Measurements from ENCODE around the gene RUNX1.

Gene RUNX1

GRCh38 chr21:35035116-35035515 is 14.0 kb downstream of the RUNX1 start:
- no peak for DNase-seq

- DNase-seq = no peak
Observed at GRCh38 chr21:35034203-35034926, 14.7 kb downstream of the RUNX1 start.

- no peak for DNase-seq
Observed at GRCh38 chr21:35032474-35033263, 16.4 kb downstream of the RUNX1 start.

DNA sequence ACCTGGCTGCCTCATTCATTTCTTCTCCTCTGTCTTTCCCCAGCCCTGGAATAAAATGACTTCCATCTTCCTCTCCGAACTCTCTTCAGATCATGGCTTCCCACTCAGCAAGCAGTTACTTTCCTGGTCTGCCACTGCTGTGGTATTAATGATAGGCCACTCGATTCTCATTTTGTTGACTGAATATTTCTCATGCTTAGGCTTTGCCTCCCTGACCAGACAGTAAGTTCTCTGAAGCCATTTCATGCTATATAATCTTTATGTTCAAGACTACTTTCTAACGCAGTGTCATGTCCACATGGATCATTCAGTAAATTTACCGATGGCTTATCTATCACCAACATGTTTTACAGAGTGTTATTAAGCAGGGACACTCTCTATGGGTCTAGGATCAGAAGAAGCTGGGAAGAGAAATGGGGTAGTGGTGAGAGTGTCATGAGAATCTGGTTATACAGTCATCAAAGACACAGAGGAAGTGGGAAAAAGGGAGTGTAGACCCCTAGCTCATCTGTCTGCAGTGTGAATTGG is 20.6 kb downstream of the RUNX1 start:
- DNase-seq = no peak

GRCh38 chr21:35027563-35028450 is 21.3 kb downstream of the RUNX1 start:
- DNase-seq = no peak

DNA sequence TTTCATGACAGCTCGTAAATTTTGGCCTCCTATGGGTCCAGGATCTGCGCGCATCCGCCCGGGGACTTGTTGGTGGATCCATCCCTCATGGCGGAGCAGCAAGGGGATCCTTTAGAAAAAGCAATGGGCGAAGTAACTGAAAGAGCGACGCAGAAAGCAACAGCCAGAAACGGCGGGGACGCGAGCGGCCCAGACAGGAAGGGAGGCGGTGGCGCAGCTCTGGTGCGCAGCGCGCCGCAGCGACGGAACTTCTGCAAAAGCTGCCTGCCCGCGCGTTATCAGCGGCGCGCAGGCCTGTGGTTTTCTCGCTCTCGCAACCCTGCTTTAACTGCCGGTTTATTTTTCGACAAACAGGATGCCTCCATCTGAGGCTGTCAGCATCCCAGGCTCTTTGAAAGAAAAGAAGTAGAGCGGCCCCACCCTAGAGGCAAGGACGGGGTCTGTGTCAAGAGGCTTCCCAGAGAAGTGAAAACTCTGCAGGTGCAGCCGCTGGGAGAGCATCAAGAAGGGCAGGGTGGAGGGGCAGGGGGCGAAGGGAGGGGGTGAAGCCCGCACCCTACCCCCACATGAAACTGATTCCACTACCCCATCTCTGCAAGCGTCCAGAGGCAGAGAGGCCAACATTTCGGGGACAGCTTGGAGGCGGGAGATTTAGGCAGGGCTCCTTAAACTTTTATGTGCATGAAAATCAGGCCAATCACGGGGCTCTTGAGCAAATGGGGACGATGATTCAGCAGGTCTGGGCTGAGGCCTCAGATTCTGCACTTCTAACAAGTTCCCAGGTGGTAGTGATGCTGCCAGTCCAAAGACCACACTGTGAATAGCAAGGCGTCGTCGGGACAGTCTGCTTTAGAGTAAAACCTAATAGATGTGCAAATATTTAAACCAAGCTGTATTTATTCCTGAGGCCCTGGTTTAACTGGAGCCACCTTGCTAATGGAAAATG is 22.2 kb downstream of the RUNX1 start:
- no peak for DNase-seq

GRCh38 chr21:35026153-35026500 is 23.0 kb downstream of the RUNX1 start:
- DNase-seq = no peak

GRCh38 chr21:35025206-35026152 is 23.6 kb downstream of the RUNX1 start:
- DNase-seq = no peak

DNA sequence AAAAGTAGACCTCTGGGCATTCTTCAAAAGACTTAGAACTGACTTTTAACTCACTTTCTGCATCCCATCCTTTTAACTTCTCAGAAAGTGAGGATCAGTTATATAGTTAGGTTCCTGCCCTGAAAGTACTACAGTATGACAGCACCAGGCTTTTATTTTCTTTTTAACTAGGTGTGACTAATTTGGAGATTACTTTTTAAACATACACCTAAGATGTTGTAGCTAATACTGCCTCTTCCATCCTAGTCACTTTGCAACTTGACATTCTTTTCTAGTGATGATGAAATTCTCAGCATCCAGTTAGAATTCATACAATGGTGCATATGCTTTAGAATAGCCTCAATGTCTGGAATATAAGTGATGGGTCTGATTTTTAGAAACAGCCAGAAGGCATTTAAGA is 24.6 kb downstream of the RUNX1 start:
- no peak for DNase-seq

- no peak for DNase-seq
Observed at GRCh38 chr21:35024071-35024420, 25.1 kb downstream of the RUNX1 start.

DNA sequence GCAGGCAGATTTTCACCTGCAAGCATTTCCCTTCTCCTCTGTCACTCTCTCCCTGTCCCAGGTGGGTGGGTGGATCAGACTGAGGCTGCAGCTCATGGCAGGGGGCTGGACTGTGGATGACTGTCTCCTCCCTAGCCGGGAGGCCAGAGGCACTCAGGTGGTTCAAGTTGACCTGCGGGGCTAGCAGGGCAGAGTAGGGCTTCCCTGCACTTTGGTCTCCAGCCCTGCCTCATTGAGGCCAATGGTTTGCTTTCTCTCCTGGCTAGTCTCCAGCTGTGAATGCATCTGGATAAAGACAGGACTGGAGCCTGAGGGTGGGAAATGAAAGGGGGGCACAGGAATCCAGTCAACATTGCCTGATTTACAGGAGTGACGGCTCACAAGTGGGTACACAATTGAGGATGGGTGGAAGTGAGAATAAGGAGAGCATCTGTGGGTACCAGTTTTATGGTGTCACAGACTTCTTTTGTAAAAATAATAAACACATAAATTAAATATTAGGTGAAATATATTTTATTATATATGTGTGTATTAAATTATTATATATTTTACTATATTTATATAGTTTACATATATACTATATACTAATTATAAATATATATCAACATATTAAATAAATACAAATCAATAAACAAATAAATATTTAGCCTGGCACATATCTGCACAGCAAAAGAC is 25.6 kb downstream of the RUNX1 start:
- DNase-seq = no peak

- DNase-seq = no peak
Observed at GRCh38 chr21:35021546-35021945, 27.6 kb downstream of the RUNX1 start.

DNA sequence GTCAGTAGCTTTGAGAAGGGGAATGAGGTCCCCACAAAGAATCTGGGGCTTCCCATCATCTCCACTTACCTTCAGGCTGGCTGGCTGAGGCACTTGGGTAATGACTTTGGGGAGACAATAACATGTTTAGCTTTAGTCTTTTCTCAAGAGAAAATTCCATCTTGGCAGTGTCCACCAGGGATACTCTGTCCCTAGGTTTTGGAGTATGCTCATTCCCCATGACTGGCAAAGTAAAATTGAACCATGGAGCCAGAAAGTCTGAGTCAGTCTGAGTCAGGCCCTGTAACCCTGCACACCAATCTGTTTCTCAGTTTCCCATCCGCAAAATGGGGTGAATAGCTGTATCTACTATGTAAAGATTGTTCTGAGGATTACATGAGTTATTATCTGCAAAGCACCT is 28.2 kb downstream of the RUNX1 start:
- DNase-seq = no peak

DNA sequence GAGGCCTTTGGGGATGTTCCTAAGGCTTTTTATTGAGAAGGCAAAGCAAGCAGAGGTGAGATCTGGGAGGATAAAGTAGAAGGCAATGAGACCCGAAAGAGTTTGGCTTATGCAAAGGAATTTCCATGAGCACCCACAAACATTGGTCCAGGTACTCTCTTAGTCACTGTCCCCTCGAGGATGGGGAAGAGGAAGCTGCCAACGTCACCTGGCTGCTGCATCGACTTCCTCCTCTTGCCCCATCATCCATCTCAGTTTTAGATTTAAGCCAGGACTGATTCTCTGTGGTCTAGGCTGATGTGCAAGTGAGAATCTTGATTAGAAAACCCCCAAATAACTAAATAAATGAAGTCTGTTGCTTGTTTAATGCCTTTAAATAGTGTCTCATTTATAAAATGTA is 28.7 kb downstream of the RUNX1 start:
- DNase-seq = no peak

GRCh38 chr21:35019631-35020032 is 29.5 kb downstream of the RUNX1 start:
- DNase-seq = no peak

DNA sequence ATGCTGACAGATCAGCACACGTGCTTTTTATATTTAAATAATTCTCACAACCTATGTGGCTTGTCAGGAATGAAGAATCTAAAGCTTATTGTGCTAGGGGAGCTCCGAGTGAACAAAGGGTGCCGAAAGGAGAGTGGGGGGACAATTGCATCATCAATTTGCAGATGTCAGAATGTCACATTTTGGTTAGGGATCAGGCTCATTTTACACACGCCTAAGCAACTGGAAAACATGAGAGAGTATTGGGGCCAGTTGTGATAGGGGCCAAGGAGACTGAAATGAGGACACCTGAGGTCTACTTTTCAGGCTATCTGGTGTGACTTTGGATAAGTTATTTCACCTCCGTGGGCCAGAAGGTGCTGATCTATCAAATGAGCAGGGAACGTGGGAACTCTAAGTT is 31.8 kb downstream of the RUNX1 start:
- DNase-seq = no peak

GRCh38 chr21:35016517-35017188 is 32.4 kb downstream of the RUNX1 start:
- no peak for DNase-seq

- no peak for DNase-seq
Observed at GRCh38 chr21:35016071-35016470, 33.0 kb downstream of the RUNX1 start.

- no peak for DNase-seq
Observed at GRCh38 chr21:35015435-35016024, 33.6 kb downstream of the RUNX1 start.
